Natural killer cell (primary cell): ENCODE data around the gene TPST2. TPM values are rescaled to one million over a fixed set of nuclear protein-coding genes. Genes with fewer than 3 reads are reported as not detected.

Source experiments
- ATAC-seq, 3 donors: fragments of 150-1000 bp in 2 of 3; fragments of 200-7000 bp in 1 of 3; cut with Tn5 transposase; 1 replicate in 1 of 3; 2 replicates in 2 of 3; pipeline ENCODE4 v1.10.0; 2021; ENCODE audit warnings: mild to moderate bottlenecking in 2 of 3, moderate library complexity in 2 of 3
- DNase-seq, 2 donors: peaks; one replicate each; pipeline versions ENCODE4 v3.0.0 to v3.0.0-alpha.2; 2013 to 2021; ENCODE audit warnings: mixed read lengths in 1 of 2
- H3K27ac ChIP-seq: one replicate; pipeline ENCODE4 v1.5.1; 2013; ENCODE audit warnings: mild to moderate bottlenecking, low read length
- H3K27me3 ChIP-seq: one replicate; pipeline ENCODE4 v1.6.1; 2013; ENCODE audit warnings: low read length; ENCODE audit not compliant: control insufficient read depth, insufficient read depth
- H3K36me3 ChIP-seq: one replicate; pipeline ENCODE4 v1.6.1; 2013; ENCODE audit warnings: low read length; ENCODE audit not compliant: control insufficient read depth, insufficient read depth
- H3K4me1 ChIP-seq: one replicate; pipeline ENCODE4 v1.6.1; 2013; ENCODE audit warnings: low read length; ENCODE audit not compliant: control insufficient read depth, insufficient read depth
- H3K4me3 ChIP-seq: one replicate; pipeline ENCODE4 v1.5.1; 2013; ENCODE audit warnings: low read length
- H3K9me3 ChIP-seq: one replicate; pipeline ENCODE4 v1.6.1; 2013; ENCODE audit warnings: low read length; ENCODE audit not compliant: control insufficient read depth, insufficient read depth
- H3K27ac Mint-ChIP-seq, 2 donors: one replicate each; pipeline ENCODE4 v1.8.0; 2022; ENCODE audit warnings: mild to moderate bottlenecking in 2 of 2, mixed read lengths in 2 of 2, moderate library complexity in 1 of 2
- H3K27me3 Mint-ChIP-seq, 2 donors: one replicate each; pipeline ENCODE4 v1.8.0; 2022; ENCODE audit warnings: low read depth in 2 of 2, mixed read lengths in 2 of 2
- H3K36me3 Mint-ChIP-seq: one replicate; pipeline ENCODE4 v1.8.0; 2022; ENCODE audit warnings: mixed read lengths
- H3K4me1 Mint-ChIP-seq, 2 donors: one replicate each; pipeline ENCODE4 v1.8.0; 2022; ENCODE audit warnings: mixed read lengths in 2 of 2
- H3K4me3 Mint-ChIP-seq: one replicate; pipeline ENCODE4 v1.8.0; 2022; ENCODE audit warnings: mild to moderate bottlenecking, moderate library complexity, mixed read lengths
- H3K9me3 Mint-ChIP-seq, 2 donors: one replicate each; pipeline ENCODE4 v1.8.0; 2022; ENCODE audit warnings: mixed read lengths in 2 of 2
- CTCF ChIP-seq: fragments of 200-600 bp; IDR thresholded peaks from one replicate; pipeline ENCODE4 v1.8.0; 2022; ENCODE audit warnings: antibody characterized with exemption
- WGBS: methylation state at CpG from one replicate; pipeline ENCODE4 v1.1.7; 2013; ENCODE audit warnings: missing lambda C conversion rate; ENCODE audit not compliant: insufficient coverage; 5-methylcytosine and 5-hydroxymethylcytosine counted together
- intact Hi-C: fragments of 100-400 bp; cut with micrococcal nuclease; formaldehyde crosslinking; loops from one replicate; pipeline ENCODE4 v1.14.2; 2022
- total RNA-seq, 4 donors: library from RNA; stranded (reverse); fragments of 120-200 nt in 1 of 4; gene quantifications; one replicate each; pipeline versions ENCODE4 v1.2.3 to v1.2.4, GENCODE V29; 2013 to 2022

TPST2 gene
- total RNA-seq, 3 donors from 2014 or later (not counting 1 experiment from before 2014, with no cell fraction given): 145 to 206 (median 155) TPM

DNA sequence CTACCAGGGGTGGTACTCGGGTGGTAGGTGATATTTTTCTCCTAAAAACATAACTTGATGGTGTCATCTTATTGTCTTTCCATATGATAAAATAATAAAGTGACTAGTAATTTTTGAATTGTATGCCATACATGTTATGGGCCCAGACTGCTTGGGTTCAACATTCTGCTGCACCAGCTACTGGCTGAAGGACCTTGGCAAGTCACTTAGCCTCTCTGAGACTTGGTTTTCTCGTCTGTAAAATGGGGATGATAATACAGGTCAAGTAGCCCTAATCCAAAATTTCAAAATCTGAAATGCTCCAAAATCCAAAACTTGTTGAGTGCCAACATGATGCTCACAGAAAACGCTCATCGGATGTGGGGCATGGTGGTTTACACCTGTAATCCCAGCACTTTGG is 42.1 kb downstream of the TPST2 start:
- Mint-ChIP-seq H3K9me3 (no peaks in the 10 kb centered on the region), H3K4me3 (peak overlapping the region; percentile 54), H3K27me3 (no peaks in the 10 kb centered on the region), H3K27ac (peak overlapping the region; percentile 81 to 91), H3K36me3 (peaks cover 6% of the 10 kb centered on the region), H3K4me1 (peaks cover 80 to 85% of the 10 kb centered on the region in 2 donors)
- no peaks in the 10 kb centered on the region for H3K9me3 ChIP-seq
- 100% methylated on average over 3 of the region's 4 CpGs for WGBS
- no peaks in the 10 kb centered on the region for H3K27me3 ChIP-seq
- H3K4me1 ChIP-seq: peaks cover 89% of the 10 kb centered on the region
- intact Hi-C loops: loop anchor here (5.0 kb wide), 2 partner anchors 39 to 46 kb away; no protein-coding TSS in a partner anchor
- DNase-seq (no peak), ATAC-seq (no peak)
- peak overlapping the region; percentile 44 for H3K27ac ChIP-seq
- no peak for TF ChIP-seq CTCF
- H3K4me3 ChIP-seq: no peak overlapping the region
- peaks cover 29% of the 10 kb centered on the region for H3K36me3 ChIP-seq

- DNase-seq (peak; percentile 21 to 27), ATAC-seq (peak; percentile 53 to 75 (median 73))
- peak overlapping the region; percentile 44 for H3K27ac ChIP-seq
- intact Hi-C loops: loop anchor here (5.0 kb wide), 2 partner anchors 40 to 45 kb away; no protein-coding TSS in a partner anchor
- Mint-ChIP-seq H3K4me3 (peak overlapping the region; percentile 54), H3K4me1 (peaks cover 82 to 87% of the 10 kb centered on the region in 2 donors), H3K27ac (peak overlapping the region; percentile 81 to 91), H3K9me3 (no peaks in the 10 kb centered on the region), H3K36me3 (peaks cover 6% of the 10 kb centered on the region), H3K27me3 (no peaks in the 10 kb centered on the region)
- no peaks in the 10 kb centered on the region for H3K9me3 ChIP-seq
- 32% methylated on average over 7 of the region's 7 CpGs for WGBS
- peaks cover 90% of the 10 kb centered on the region for H3K4me1 ChIP-seq
- no peaks in the 10 kb centered on the region for H3K27me3 ChIP-seq
- H3K4me3 ChIP-seq: no peak overlapping the region
- TF ChIP-seq CTCF: no peak
- H3K36me3 ChIP-seq: peaks cover 32% of the 10 kb centered on the region
These were observed 42.5 kb downstream of the TPST2 start for GRCh38 chr22:26547426-26547825.

- Histone ChIP-seq H3K27ac (peak overlapping the region; percentile 13), H3K4me1 (peaks cover 89% of the 10 kb centered on the region)
These were observed 43.6 kb downstream of the TPST2 start for GRCh38 chr22:26546282-26546681.

More at GRCh38 chr22:26546282-26546681, 43.6 kb downstream of the TPST2 start:
- intact Hi-C loops: loop anchor here (5.0 kb wide), 2 partner anchors 41 to 44 kb away; no protein-coding TSS in a partner anchor
- Mint-ChIP-seq H3K27ac (peak overlapping the region; percentile 81 to 91), H3K27me3 (no peaks in the 10 kb centered on the region), H3K9me3 (no peaks in the 10 kb centered on the region), H3K4me1 (peaks cover 73 to 78% of the 10 kb centered on the region in 2 donors), H3K36me3 (peaks cover 6% of the 10 kb centered on the region), H3K4me3 (peak overlapping the region; percentile 78)
- DNase-seq: no peak
- no peak for TF ChIP-seq CTCF
- H3K9me3 ChIP-seq: no peaks in the 10 kb centered on the region
- peaks cover 33% of the 10 kb centered on the region for H3K36me3 ChIP-seq
- H3K4me3 ChIP-seq: no peak overlapping the region
- no peaks in the 10 kb centered on the region for H3K27me3 ChIP-seq
- no peak for ATAC-seq
- WGBS: 92% methylated on average over 5 of the region's 5 CpGs
